Aorta (tissue), 5 donors: ENCODE data around the gene PLPP4. TPM values are rescaled to one million over a fixed set of nuclear protein-coding genes. Genes with fewer than 3 reads are reported as not detected.

Experiments used
- ATAC-seq: fragments of 200-7000 bp; cut with Tn5 transposase; one replicate; pipeline ENCODE4 v1.9.1; 2022; ENCODE audit warnings: moderate library complexity; ENCODE audit not compliant: low FRiP score
- DNase-seq, 2 donors: peaks; one replicate each; pipeline ENCODE4 v3.0.0-alpha.2; 2020
- H3K27ac ChIP-seq, 2 donors: one replicate each; pipeline ENCODE4 v1.5.1; 2013; ENCODE audit warnings: low read length in 2 of 2, mild to moderate bottlenecking in 2 of 2, moderate library complexity in 2 of 2, control low read depth in 1 of 2, inconsistent platforms in 1 of 2, low read depth in 1 of 2
- H3K27me3 ChIP-seq, 2 donors: one replicate each; pipeline ENCODE4 v1.6.1; 2013; ENCODE audit warnings: control low read depth in 1 of 2, low read length in 1 of 2, mild to moderate bottlenecking in 1 of 2, moderate library complexity in 1 of 2; ENCODE audit not compliant: insufficient read depth in 2 of 2, control insufficient read depth in 1 of 2
- H3K36me3 ChIP-seq, 2 donors: one replicate each; pipeline ENCODE4 v1.6.1; 2013; ENCODE audit warnings: control low read depth in 1 of 2, low read length in 1 of 2, mild to moderate bottlenecking in 1 of 2; ENCODE audit not compliant: insufficient read depth in 2 of 2, control insufficient read depth in 1 of 2
- H3K4me1 ChIP-seq, 2 donors: one replicate each; pipeline ENCODE4 v1.6.1; 2013; ENCODE audit warnings: low read length in 2 of 2, control low read depth in 1 of 2, mild to moderate bottlenecking in 1 of 2, moderate library complexity in 1 of 2; ENCODE audit not compliant: insufficient read depth in 2 of 2, control insufficient read depth in 1 of 2
- H3K4me3 ChIP-seq, 2 donors: one replicate each; pipeline ENCODE4 v1.5.1; 2013; ENCODE audit warnings: low read length in 2 of 2, control low read depth in 1 of 2, mild to moderate bottlenecking in 1 of 2
- H3K9me3 ChIP-seq: one replicate; pipeline ENCODE4 v1.6.1; 2013; ENCODE audit warnings: mild to moderate bottlenecking, low read length; ENCODE audit not compliant: control insufficient read depth
- WGBS, 2 donors: extraction: QIAGEN DNeasy Blood & Tissue Kit; methylation state at CpG; one replicate each; pipeline ENCODE4 v1.1.7; 2013; 5-methylcytosine and 5-hydroxymethylcytosine counted together
- intact Hi-C, 2 donors: fragments of 100-400 bp; cut with DNase I; formaldehyde crosslinking; loops; one replicate each; pipeline versions ENCODE4 v1.14.2 to v1.15.0; 2022
- polyA plus RNA-seq, 2 donors: library from polyadenylated mRNA; stranded (reverse); fragments of 200-250 nt; gene quantifications; one replicate each; pipeline ENCODE4 v1.2.3, GENCODE V29; 2013
- total RNA-seq, 2 donors: library from RNA; stranded (reverse); fragmentation: NEBNext Ultra II Directional; extraction: Animal tissue kit (Norgen Biotek cat#: 25700); gene quantifications; one replicate each; pipeline ENCODE4 v1.2.1, GENCODE V29; 2021
- donor health status: healthy with polysubstance abuse.
- donor health status: Bipolar disorder and iron deficiency.
- donor health status: DM: no; HTN: no; CAD: no.
- donor health status: DM: no; HTN: no; CAD: no.
- donor health status: DM: yes; HTN: yes; CAD: no.

The PLPP4 gene
- total and polyA plus RNA-seq, 4 donors: not detected

DNA sequence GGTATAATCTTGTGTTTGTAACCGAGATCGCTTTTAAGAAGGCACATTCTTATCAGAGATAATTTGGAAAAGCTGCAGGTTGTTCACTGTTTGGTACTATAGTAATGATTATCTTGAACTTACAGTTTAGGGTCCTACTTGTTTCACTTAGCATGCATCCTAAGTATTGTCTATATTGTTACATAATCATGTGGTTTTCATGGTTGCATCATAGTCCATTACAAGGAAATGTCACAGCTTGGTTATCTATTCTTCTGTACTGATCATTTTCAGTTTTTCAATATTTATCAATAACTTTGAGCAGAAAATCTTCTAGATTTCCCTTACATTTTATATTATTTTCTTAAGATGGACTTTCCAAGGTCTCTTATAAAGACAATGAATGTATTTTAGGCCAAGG, 116.3 kb downstream of the PLPP4 start:
- H3K4me1 ChIP-seq: no peaks in the 10 kb centered on the region
- no peak overlapping the region for H3K4me3 ChIP-seq
- no peaks in the 10 kb centered on the region for H3K36me3 ChIP-seq
- intact Hi-C loops: no loop called here
- 90 to 91% methylated on average over 2 of the region's 2 CpGs for WGBS, 2 donors
- DNase-seq (no peak), ATAC-seq (no peak)
- H3K27ac ChIP-seq: no peak overlapping the region
- H3K9me3 ChIP-seq: peaks cover 3% of the 10 kb centered on the region
- no peaks in the 10 kb centered on the region for H3K27me3 ChIP-seq

DNA sequence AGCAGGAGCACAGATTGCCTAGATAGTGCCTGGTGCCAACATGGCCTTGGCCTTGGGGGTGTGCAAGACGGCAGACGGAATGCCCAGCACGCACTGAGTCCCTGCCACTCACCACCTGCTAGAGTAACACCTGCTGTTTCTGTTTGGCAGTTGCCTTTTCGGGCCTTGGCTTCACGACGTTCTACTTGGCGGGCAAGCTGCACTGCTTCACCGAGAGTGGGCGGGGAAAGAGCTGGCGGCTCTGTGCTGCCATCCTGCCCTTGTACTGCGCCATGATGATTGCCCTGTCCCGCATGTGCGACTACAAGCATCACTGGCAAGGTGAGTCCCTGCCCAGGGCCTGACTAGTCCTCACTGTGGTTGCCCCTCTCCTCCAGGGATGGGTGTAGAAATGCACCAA, 118.0 kb downstream of the PLPP4 start:
- DNase-seq (no peak), ATAC-seq (no peak)
- intact Hi-C loops: no loop called here
- Histone ChIP-seq H3K9me3 (peaks cover 3% of the 10 kb centered on the region), H3K4me1 (no peaks in the 10 kb centered on the region), H3K27me3 (no peaks in the 10 kb centered on the region), H3K4me3 (no peak overlapping the region), H3K27ac (no peak overlapping the region), H3K36me3 (no peaks in the 10 kb centered on the region)
- 84 to 85% methylated on average over 13 of the region's 13 CpGs for WGBS, 2 donors

- H3K36me3 ChIP-seq: no peaks in the 10 kb centered on the region
- no peaks in the 10 kb centered on the region for H3K4me1 ChIP-seq
- no peak for ATAC-seq
- H3K27me3 ChIP-seq: no peaks in the 10 kb centered on the region
- no peak overlapping the region for H3K27ac ChIP-seq
- H3K4me3 ChIP-seq: no peak overlapping the region
- H3K9me3 ChIP-seq: peaks cover 3% of the 10 kb centered on the region
- intact Hi-C loops: no loop called here
- 74 to 81% methylated on average over 3 of the region's 3 CpGs for WGBS, 2 donors
- no peak for DNase-seq
Measured at GRCh38 chr10:120575411-120575810, 118.4 kb downstream of the PLPP4 start.

DNA sequence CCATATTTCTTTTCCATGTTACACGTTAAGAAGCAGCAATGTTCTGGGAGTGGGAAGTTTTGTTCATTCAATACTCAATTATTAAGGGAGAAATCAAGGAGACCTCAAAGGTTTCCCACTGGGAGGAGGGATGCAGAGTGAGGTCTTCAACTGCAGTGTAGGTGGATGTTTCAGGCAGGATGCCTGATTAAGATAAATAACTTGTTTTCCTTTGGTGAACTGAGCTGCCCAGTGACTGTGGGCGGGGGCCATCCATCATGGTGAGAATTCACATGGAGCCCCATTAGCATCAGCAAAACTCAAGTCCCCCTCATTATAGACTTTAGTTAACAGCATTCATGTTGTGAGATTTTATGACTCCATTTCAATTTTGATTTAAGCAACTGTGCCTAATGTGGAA, 121.1 kb downstream of the PLPP4 start:
- Histone ChIP-seq H3K27me3 (peaks cover 0 to 2% of the 10 kb centered on the region in 2 donors), H3K4me1 (no peaks in the 10 kb centered on the region), H3K9me3 (peaks cover 6% of the 10 kb centered on the region), H3K36me3 (no peaks in the 10 kb centered on the region), H3K27ac (no peak overlapping the region), H3K4me3 (no peak overlapping the region)
- 60 to 69% methylated on average over 2 of the region's 2 CpGs for WGBS, 2 donors
- DNase-seq (no peak), ATAC-seq (no peak)
- intact Hi-C loops: no loop called here

GRCh38 chr10:120578890-120579289, 121.9 kb downstream of the PLPP4 start:
- ATAC-seq: no peak
- Histone ChIP-seq H3K27me3 (peaks cover 0 to 2% of the 10 kb centered on the region in 2 donors), H3K4me3 (no peak overlapping the region), H3K36me3 (no peaks in the 10 kb centered on the region), H3K27ac (no peak overlapping the region), H3K4me1 (no peaks in the 10 kb centered on the region), H3K9me3 (peaks cover 6% of the 10 kb centered on the region)
- 70 to 79% methylated on average over 4 of the region's 4 CpGs for WGBS, 2 donors
- DNase-seq: no peak
- intact Hi-C loops: no loop called here

- Histone ChIP-seq H3K27me3 (peaks cover 0 to 2% of the 10 kb centered on the region in 2 donors), H3K27ac (no peak overlapping the region), H3K9me3 (peaks cover 3% of the 10 kb centered on the region), H3K4me3 (no peak overlapping the region), H3K36me3 (no peaks in the 10 kb centered on the region), H3K4me1 (no peaks in the 10 kb centered on the region)
- DNase-seq: no peak
- 50 to 51% methylated on average over 16 of the region's 16 CpGs for WGBS, 2 donors
- no peak for ATAC-seq
- intact Hi-C loops: no loop called here
Measured at GRCh38 chr10:120580918-120581895, 124.2 kb downstream of the PLPP4 start.

GRCh38 chr10:120582753-120583152, 125.7 kb downstream of the PLPP4 start:
- Histone ChIP-seq H3K27ac (no peak overlapping the region), H3K27me3 (peaks cover 0 to 2% of the 10 kb centered on the region in 2 donors), H3K4me3 (no peak overlapping the region), H3K36me3 (no peaks in the 10 kb centered on the region), H3K9me3 (peaks cover 3% of the 10 kb centered on the region), H3K4me1 (no peaks in the 10 kb centered on the region)
- 66% methylated on average over 2 of the region's 2 CpGs; no CpG with 5 or more reads in 1 of the 2 donors for WGBS, 2 donors
- ATAC-seq (no peak), DNase-seq (no peak)
- intact Hi-C loops: no loop called here

GRCh38 chr10:120583424-120584108, 126.5 kb downstream of the PLPP4 start:
- intact Hi-C loops: no loop called here
- Histone ChIP-seq H3K27ac (no peak overlapping the region), H3K4me1 (no peaks in the 10 kb centered on the region), H3K36me3 (no peaks in the 10 kb centered on the region), H3K9me3 (peaks cover 3% of the 10 kb centered on the region), H3K4me3 (no peak overlapping the region), H3K27me3 (peaks cover 0 to 2% of the 10 kb centered on the region in 2 donors)
- no peak for ATAC-seq
- 64 to 67% methylated on average over 2 of the region's 2 CpGs for WGBS, 2 donors
- DNase-seq: no peak
